GM19463 (cell line): ENCODE data around the gene ALDH6A1.

Experiments used
- ATAC-seq: cut with Tn5 transposase; IDR thresholded peaks from one replicate; pipeline ENCODE4 v1.9.1; 2021; ENCODE audit warnings: mild to moderate bottlenecking, moderate library complexity; ENCODE audit not compliant: unreplicated experiment

Gene ALDH6A1

GRCh38 chr14:74049876-74050495 lies 34.3 kb downstream of the ALDH6A1 start:
- no peak for ATAC-seq

GRCh38 chr14:74048281-74048680 lies 36.0 kb downstream of the ALDH6A1 start:
- no peak for ATAC-seq

- no peak for ATAC-seq
Measured at GRCh38 chr14:74045522-74045921, 38.7 kb downstream of the ALDH6A1 start.

GRCh38 chr14:74042296-74042695 lies 42.0 kb downstream of the ALDH6A1 start:
- no peak for ATAC-seq

- no peak for ATAC-seq
Measured at GRCh38 chr14:74038020-74038859, 46.0 kb downstream of the ALDH6A1 start.

GRCh38 chr14:74035556-74035955 lies 48.7 kb downstream of the ALDH6A1 start:
- no peak for ATAC-seq

GRCh38 chr14:74034572-74034971 lies 49.7 kb downstream of the ALDH6A1 start:
- no peak for ATAC-seq

- ATAC-seq, result no peak
Measured at GRCh38 chr14:74029136-74029535, 55.1 kb downstream of the ALDH6A1 start.

GRCh38 chr14:74022346-74022745 lies 61.9 kb downstream of the ALDH6A1 start:
- no peak for ATAC-seq

- no peak for ATAC-seq
Measured at GRCh38 chr14:74019408-74020137, 64.7 kb downstream of the ALDH6A1 start.

GRCh38 chr14:74018586-74019407 lies 65.5 kb downstream of the ALDH6A1 start, which contains the start of the genes BBOF1 and ENTPD5:
BBOF1 (plus strand) TSS chr14:74019349; CDS start chr14:74019479, 130 bp downstream.
ENTPD5 (minus strand) TSS chr14:74019288; CDS start chr14:73988102, 31,186 bp downstream.
- peak; percentile 89 for ATAC-seq

- no peak for ATAC-seq
Measured at GRCh38 chr14:74018174-74018585, 66.1 kb downstream of the ALDH6A1 start.

- no peak for ATAC-seq
Measured at GRCh38 chr14:74015963-74016362, 68.3 kb downstream of the ALDH6A1 start.

- no peak for ATAC-seq
Measured at GRCh38 chr14:74015176-74015575, 69.1 kb downstream of the ALDH6A1 start.

GRCh38 chr14:74014299-74014698 lies 70.0 kb downstream of the ALDH6A1 start:
- ATAC-seq, result no peak

GRCh38 chr14:74008843-74009499 lies 75.3 kb downstream of the ALDH6A1 start:
- ATAC-seq, result no peak
